Heart right ventricle (tissue), 16 donors: ENCODE data around the gene RTN4. TPM values are rescaled to one million over a fixed set of nuclear protein-coding genes. Genes with fewer than 3 reads are reported as not detected.

ENCODE experiments used
- ATAC-seq, 8 donors: fragments of 200-7000 bp; cut with Tn5 transposase; one replicate each; pipeline ENCODE4 v1.9.1; 2020; ENCODE audit warnings: mild to moderate bottlenecking in 8 of 8, moderate library complexity in 8 of 8, moderate number of reproducible peaks in 1 of 8
- DNase-seq, 2 donors: peaks; one replicate each; pipeline ENCODE4 v3.0.0-alpha.2; 2020
- H3K27ac ChIP-seq, 10 donors: fragments of 200-600 bp; sonication (generic) in 2 of 10; one replicate each; pipeline versions ENCODE4 v1.5.0 to v1.8.0; 2020 to 2022; ENCODE audit warnings: mild to moderate bottlenecking in 3 of 10
- H3K27me3 ChIP-seq, 7 donors: fragments of 200-600 bp; one replicate each; pipeline ENCODE4 v1.8.0; 2021 to 2022; ENCODE audit warnings: mild to moderate bottlenecking in 2 of 7
- H3K36me3 ChIP-seq, 9 donors: fragments of 200-600 bp; sonication (generic) in 1 of 9; one replicate each; pipeline versions ENCODE4 v1.5.0 to v1.8.0; 2020 to 2022; ENCODE audit warnings: mild to moderate bottlenecking in 2 of 9
- H3K4me1 ChIP-seq, 9 donors: fragments of 200-600 bp; sonication (generic) in 1 of 9; one replicate each; pipeline versions ENCODE4 v1.5.0 to v1.8.0; 2020 to 2022; ENCODE audit warnings: mild to moderate bottlenecking in 4 of 9
- H3K4me3 ChIP-seq, 10 donors: fragments of 200-600 bp; sonication (generic) in 2 of 10; one replicate each; pipeline versions ENCODE4 v1.5.0 to v1.8.0; 2020 to 2022; ENCODE audit warnings: mild to moderate bottlenecking in 7 of 10, moderate library complexity in 2 of 10
- H3K9me3 ChIP-seq, 11 donors: fragments of 200-600 bp in 10 of 11; sonication (generic) in 2 of 11; one replicate each; pipeline versions ENCODE4 v1.5.0 to v1.8.0; 2013 to 2022; ENCODE audit warnings: mild to moderate bottlenecking in 2 of 11, control low read depth in 1 of 11, moderate library complexity in 1 of 11
- WGBS, 2 donors: extraction: QIAGEN DNeasy Blood & Tissue Kit; methylation state at CpG; one replicate each; pipeline ENCODE4 v1.1.7; 2013; ENCODE audit warnings: inconsistent platforms in 1 of 2; 5-methylcytosine and 5-hydroxymethylcytosine counted together
- intact Hi-C, 10 donors: fragments of 100-400 bp; cut with DNase I; formaldehyde crosslinking; loops; one replicate each; pipeline versions ENCODE4 v1.11.1 to v1.14.2; 2022
- polyA plus RNA-seq, 2 donors: library from polyadenylated mRNA; stranded (reverse); fragments of 200-250 nt; gene quantifications; one replicate each; pipeline ENCODE4 v1.2.3, GENCODE V29; 2013
- total RNA-seq, 10 donors: library from RNA; stranded (reverse); fragmentation: NEBNext Ultra II Directional in 3 of 10; extraction: Animal tissue kit (Norgen Biotek cat#: 25700) in 3 of 10; gene quantifications; one replicate each; pipeline versions ENCODE4 v1.2.1 to v1.2.4, GENCODE V29; 2021 to 2023
- TF ChIP-seq, protein P1 (sequence below), 9 donors: fragments of 200-600 bp; sonication (generic) in 2 of 9; IDR thresholded peaks; one replicate each; pipeline versions ENCODE4 v1.5.0 to v1.8.0; 2021 to 2022; ENCODE audit warnings: antibody characterized with exemption in 9 of 9, mild to moderate bottlenecking in 5 of 9, moderate library complexity in 1 of 9
- donor health status: Arrhythmogenic right ventricular cardiomyopathy.
- donor health status: ischemic (EF 13 %, LVEDD 7.1; RV severe dilation, severe dysfunction).
- donor health status: healthy with polysubstance abuse.
- donor health status: DM: no; HTN: yes; CAD: no.
- donor health status: DM: no; HTN: no; CAD: no.
- donor health status: ischemic (EF 25% LVEDD 6.9; RV normal size, moderate dysfunction).
- donor health status: ischemic (EF 25% LVEDD 5.7; RV mildly dilated, moderate dysfunction).
- donor health status: healthy.
- donor health status: DM: yes; HTN: yes; CAD: no.
- donor health status: Ischemic cardiomyopathy.
- donor health status: ischemic (EF 35%, LVEDD 5.7; RV mildly dilated, moderate dysfunction).
- donor health status: nonischemic (EF 11% LVEDD 7.7; RV severe dilation, severe dysfunction).
- donor health status: DM: yes; HTN: yes; CAD: no.
- donor health status: PGD.
- donor health status: ischemic (EF 29% LVEDD 5.4; RV normal size, mild dysfunction).
- donor health status: nonischemic (EF 23%, LVEDD 6.1; RV moderate dilation, normal function).

The RTN4 gene
- total and polyA plus RNA-seq, 12 donors, result 40.6 to 163 (median 95.3) TPM

DNA sequence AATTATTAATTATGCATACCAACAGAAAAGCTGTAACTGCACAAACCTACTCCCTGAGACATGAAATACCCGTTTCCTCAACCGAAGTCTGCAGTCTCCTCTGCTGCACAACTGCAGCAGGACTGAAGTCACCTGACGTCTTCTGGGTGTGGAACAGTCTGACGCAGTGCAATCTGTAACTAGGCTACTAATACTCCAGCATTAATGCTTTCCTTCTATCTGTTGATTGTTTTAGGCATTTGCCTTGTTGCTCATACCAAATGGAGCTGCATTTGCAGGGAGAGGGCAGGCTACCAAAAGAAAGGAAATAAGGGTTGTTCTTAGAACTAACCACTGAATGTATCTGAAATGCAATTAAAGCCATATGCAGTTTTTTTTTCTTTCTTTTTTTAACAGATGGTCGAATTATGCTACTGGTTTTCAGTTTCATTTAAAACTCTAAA is 40.1 kb downstream of the RTN4 start:
- Histone ChIP-seq H3K4me3 (peak overlapping the region in 8 of 10 donors; percentile 8 to 46 (median 41)), H3K9me3 (no peaks in the 10 kb centered on the region), H3K27me3 (no peaks in the 10 kb centered on the region), H3K4me1 (peaks cover 0 to 88% (median 79%) of the 10 kb centered on the region in 9 donors), H3K27ac (peak overlapping the region in 5 of 10 donors; percentile 11 to 71 (median 29)), H3K36me3 (no peaks in the 10 kb centered on the region)
- 33 to 48% methylated on average over 5 of the region's 5 CpGs for WGBS, 2 donors
- peak in 1 of 2 donors; percentile 43 for DNase-seq
- TF ChIP-seq, protein P1, sequence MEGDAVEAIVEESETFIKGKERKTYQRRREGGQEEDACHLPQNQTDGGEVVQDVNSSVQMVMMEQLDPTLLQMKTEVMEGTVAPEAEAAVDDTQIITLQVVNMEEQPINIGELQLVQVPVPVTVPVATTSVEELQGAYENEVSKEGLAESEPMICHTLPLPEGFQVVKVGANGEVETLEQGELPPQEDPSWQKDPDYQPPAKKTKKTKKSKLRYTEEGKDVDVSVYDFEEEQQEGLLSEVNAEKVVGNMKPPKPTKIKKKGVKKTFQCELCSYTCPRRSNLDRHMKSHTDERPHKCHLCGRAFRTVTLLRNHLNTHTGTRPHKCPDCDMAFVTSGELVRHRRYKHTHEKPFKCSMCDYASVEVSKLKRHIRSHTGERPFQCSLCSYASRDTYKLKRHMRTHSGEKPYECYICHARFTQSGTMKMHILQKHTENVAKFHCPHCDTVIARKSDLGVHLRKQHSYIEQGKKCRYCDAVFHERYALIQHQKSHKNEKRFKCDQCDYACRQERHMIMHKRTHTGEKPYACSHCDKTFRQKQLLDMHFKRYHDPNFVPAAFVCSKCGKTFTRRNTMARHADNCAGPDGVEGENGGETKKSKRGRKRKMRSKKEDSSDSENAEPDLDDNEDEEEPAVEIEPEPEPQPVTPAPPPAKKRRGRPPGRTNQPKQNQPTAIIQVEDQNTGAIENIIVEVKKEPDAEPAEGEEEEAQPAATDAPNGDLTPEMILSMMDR (IDR thresholded peaks at IDR 0.05), result no peak
- ATAC-seq, result peak in 7 of 8 donors; percentile 80 to 92 (median 88)
- intact Hi-C loops, result loop anchor here in 6 of 10 donors (5.0 to 10.0 kb wide), 6 partner anchors 37 to 212 kb away; no protein-coding TSS in a partner anchor

DNA sequence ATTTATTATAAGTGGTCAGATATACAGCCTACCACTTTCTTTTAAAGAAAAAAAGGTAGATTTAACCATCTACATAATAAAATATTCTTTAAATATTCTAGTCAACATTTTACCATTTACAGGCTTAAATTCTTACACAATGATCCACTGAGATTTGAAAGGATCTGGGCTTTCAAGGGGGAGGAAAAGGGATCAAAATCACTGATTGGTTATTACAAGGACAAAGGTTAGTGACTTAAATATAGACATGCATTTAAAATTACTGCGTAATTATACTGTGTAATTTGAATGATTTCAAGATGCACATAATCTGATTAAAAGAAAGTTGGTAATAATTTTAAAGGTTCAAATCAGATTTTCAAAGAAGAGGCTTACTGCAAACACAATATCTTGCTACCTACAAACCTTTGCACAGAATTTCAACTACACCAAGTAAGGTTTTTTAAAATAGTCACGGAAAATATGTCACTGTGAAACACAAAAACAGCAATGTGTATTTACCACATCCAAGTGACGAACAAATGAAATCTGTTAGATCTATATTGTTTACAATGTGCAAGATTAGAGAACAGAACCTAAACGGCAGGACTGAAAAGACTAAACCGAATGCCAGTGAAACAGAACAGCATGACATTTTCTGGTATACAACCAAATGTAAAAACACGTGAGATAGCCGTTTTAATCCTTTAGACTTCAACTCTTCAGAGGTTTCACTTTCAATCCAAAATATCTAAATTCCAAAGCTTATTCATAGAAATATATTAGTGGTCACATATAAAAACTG is 40.8 kb downstream of the RTN4 start:
- ATAC-seq (peak in 1 of 8 donors; percentile 4), DNase-seq (no peak)
- Histone ChIP-seq H3K27me3 (no peaks in the 10 kb centered on the region), H3K27ac (peak overlapping the region in 5 of 10 donors; percentile 11 to 71 (median 29)), H3K4me1 (peaks cover 0 to 82% (median 72%) of the 10 kb centered on the region in 9 donors), H3K36me3 (no peaks in the 10 kb centered on the region), H3K4me3 (peak overlapping the region in 8 of 10 donors; percentile 8 to 46 (median 41)), H3K9me3 (no peaks in the 10 kb centered on the region)
- TF ChIP-seq, protein P1 (IDR thresholded peaks at IDR 0.05), result no peak
- 36 to 51% methylated on average over 7 of the region's 7 CpGs for WGBS, 2 donors
- intact Hi-C loops, result loop anchor here in 6 of 10 donors (5.0 to 10.0 kb wide), 7 partner anchors 38 to 285 kb away; partner anchors contain the start of gene EML6 (in 1 of the 6)

DNA sequence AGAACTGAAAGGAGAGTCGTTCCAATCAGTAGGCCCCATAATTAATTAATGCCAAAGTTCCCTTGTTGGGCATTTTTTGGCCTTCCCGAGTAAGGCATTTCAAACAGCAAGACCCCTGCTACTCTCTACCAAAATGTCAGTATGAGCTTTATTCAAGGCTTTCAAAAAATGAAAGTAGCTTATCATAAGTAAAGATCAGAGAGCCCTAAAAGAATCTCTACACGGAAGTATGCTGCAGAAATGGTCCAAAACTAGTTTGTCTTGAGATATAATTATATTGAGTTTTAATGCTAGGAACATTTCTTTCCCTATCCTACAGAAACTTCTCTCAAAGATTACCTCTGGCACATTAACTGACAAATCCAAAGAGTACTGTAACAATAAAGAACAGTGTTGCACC is 43.9 kb downstream of the RTN4 start:
- intact Hi-C loops, result loop anchor here in 1 of 10 donors (10.0 kb wide), 1 partner anchor 282 kb away; the partner anchor contains the start of gene EML6
- H3K9me3 ChIP-seq, result no peaks in the 10 kb centered on the region
- TF ChIP-seq, protein P1 (IDR thresholded peaks at IDR 0.05), result no peak
- no peaks in the 10 kb centered on the region for H3K27me3 ChIP-seq
- WGBS, 2 donors, result 66 to 72% methylated on average over 3 of the region's 3 CpGs
- H3K27ac ChIP-seq, result no peak overlapping the region
- H3K36me3 ChIP-seq, result no peaks in the 10 kb centered on the region
- H3K4me3 ChIP-seq, result no peak overlapping the region
- peaks cover 0 to 64% (median 47%) of the 10 kb centered on the region in 9 donors for H3K4me1 ChIP-seq
- DNase-seq (no peak), ATAC-seq (no peak)

DNA sequence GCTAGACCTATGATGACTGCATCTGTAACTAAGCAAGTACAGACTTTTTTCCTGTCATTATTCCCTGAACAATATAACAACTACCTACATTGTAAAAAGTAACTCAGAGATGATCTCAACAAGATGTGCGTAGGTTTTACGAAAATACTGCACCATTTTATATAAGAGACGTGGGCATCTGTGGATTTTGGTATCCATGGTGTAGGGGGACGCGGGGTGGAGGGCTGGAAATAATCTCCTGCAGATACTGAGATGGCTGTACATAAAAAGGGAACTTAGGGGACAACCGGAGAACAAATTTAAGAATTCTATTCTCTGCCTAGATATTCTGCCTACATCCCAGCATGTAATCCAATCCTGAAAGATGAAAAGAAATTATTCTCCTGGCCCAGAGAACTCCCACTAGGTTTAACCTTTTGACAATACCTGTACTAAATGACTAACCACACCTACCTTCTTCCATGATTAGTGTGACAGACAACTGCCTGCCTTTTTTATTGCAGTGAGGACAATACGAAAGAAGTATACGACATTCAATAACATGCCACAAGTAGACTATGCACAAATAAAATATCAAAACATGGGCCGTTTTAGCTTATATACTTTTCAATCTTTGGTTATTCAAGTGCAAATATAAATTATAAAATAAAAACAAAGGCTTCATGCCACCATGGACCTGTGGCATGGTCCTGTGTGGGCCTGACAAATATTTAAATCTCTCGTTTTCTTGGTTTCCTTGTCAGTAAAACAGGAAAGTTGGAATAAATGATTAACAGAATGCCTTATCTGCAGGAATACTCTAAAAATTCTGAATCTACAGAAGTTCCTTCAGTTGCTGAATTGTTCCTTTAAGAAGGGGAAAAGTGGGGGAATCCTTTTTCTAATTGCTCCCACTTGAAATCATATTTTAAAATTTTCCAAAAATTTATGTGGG is 46.3 kb downstream of the RTN4 start:
- ATAC-seq (no peak), DNase-seq (no peak)
- intact Hi-C loops, result loop anchor here in 1 of 10 donors (10.0 kb wide), 1 partner anchor 279 kb away; the partner anchor contains the start of gene EML6
- Histone ChIP-seq H3K27me3 (no peaks in the 10 kb centered on the region), H3K4me3 (no peak overlapping the region), H3K9me3 (no peaks in the 10 kb centered on the region), H3K4me1 (peaks cover 0 to 64% (median 37%) of the 10 kb centered on the region in 9 donors), H3K36me3 (no peaks in the 10 kb centered on the region), H3K27ac (no peak overlapping the region)
- TF ChIP-seq, protein P1 (IDR thresholded peaks at IDR 0.05), result no peak
- 94 to 95% methylated on average over 10 of the region's 10 CpGs for WGBS, 2 donors
